Activated B cell treated with CpG ODN at 0.5 μM for 24 hours (primary cell): ENCODE data around the gene PRKACB. TPM values are rescaled to one million over a fixed set of nuclear protein-coding genes. Genes with fewer than 3 reads are reported as not detected.

Experiments used
- ATAC-seq: fragments of 200-7000 bp; cut with Tn5 transposase; one replicate; pipeline ENCODE4 v1.10.0; 2021; ENCODE audit warnings: low read depth, mild to moderate bottlenecking, moderate library complexity
- CTCF ChIA-PET: fragments of 350-600 bp; sonication (Branson Sonifier 250); formaldehyde crosslinking; loops from one replicate; lab custom pipeline; 2021; ENCODE audit warnings: antibody characterized with exemption; lab: Charles Lee
- POLR2A ChIA-PET: fragments of 350-600 bp; sonication (Branson Sonifier 250); formaldehyde crosslinking; loops from one replicate; lab custom pipeline; 2021; ENCODE audit warnings: antibody characterized with exemption; lab: Charles Lee
- DNase-seq: peaks from one replicate; pipeline ENCODE4 v3.0.0; 2022
- H3K27ac Mint-ChIP-seq: one replicate; pipeline ENCODE4 v1.8.0; 2020; ENCODE audit warnings: mixed read lengths
- H3K27me3 Mint-ChIP-seq: one replicate; pipeline ENCODE4 v1.8.0; 2021; ENCODE audit warnings: mixed read lengths
- H3K36me3 Mint-ChIP-seq: one replicate; pipeline ENCODE4 v1.8.0; 2021; ENCODE audit warnings: low read depth, mixed read lengths
- H3K4me1 Mint-ChIP-seq: one replicate; pipeline ENCODE4 v1.8.0; 2021; ENCODE audit warnings: mixed read lengths
- H3K4me3 Mint-ChIP-seq: one replicate; pipeline ENCODE4 v1.8.0; 2020; ENCODE audit warnings: mild to moderate bottlenecking, mixed read lengths
- H3K9me3 Mint-ChIP-seq: one replicate; pipeline ENCODE4 v1.8.0; 2020; ENCODE audit warnings: mixed read lengths
- intact Hi-C: fragments of 100-400 bp; cut with micrococcal nuclease; formaldehyde crosslinking; loops from one replicate; pipeline ENCODE4 v1.15.1; 2024
- total RNA-seq: library from RNA; stranded (reverse); gene quantifications from 2 replicates; pipeline ENCODE4 v1.2.3, GENCODE V29; 2022
- TF ChIP-seq, protein P1 (sequence below): fragments of 200-600 bp; IDR thresholded peaks from one replicate; pipeline ENCODE4 v1.8.0; 2022; ENCODE audit warnings: antibody characterized with exemption, mild to moderate bottlenecking

Gene PRKACB
- total RNA-seq, 1 donor from 2014 or later: 33.0 TPM

DNA sequence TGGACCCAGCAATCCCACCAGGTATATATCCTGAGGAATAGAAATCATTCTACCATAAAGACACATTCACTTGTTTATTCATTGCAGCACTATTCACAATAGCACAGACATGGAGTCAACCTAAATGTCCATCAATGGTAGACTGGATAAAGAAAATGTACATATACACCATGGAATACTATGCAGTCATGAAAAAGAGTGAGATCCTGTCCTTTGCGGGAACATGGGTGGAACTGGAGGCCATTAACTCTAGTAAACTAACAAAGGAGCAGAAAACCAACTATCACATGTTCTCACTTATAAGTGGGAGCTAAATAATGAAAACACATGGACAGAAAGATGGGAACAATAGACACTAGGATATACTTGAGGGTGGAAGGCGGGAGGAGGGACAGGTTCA, 36.1 kb upstream of the PRKACB start:
- DNase-seq (no peak), ATAC-seq (no peak)
- Mint-ChIP-seq H3K4me1 (no peaks in the 10 kb centered on the region), H3K36me3 (no peaks in the 10 kb centered on the region), H3K9me3 (peaks cover 5% of the 10 kb centered on the region), H3K27me3 (no peaks in the 10 kb centered on the region), H3K27ac (no peak overlapping the region), H3K4me3 (no peak overlapping the region)
- intact Hi-C loops: loop anchor here (2.0 kb wide), 1 partner anchor 17 kb away; no protein-coding TSS in a partner anchor
- CTCF ChIA-PET: no interaction called here
- TF ChIP-seq, protein P1, sequence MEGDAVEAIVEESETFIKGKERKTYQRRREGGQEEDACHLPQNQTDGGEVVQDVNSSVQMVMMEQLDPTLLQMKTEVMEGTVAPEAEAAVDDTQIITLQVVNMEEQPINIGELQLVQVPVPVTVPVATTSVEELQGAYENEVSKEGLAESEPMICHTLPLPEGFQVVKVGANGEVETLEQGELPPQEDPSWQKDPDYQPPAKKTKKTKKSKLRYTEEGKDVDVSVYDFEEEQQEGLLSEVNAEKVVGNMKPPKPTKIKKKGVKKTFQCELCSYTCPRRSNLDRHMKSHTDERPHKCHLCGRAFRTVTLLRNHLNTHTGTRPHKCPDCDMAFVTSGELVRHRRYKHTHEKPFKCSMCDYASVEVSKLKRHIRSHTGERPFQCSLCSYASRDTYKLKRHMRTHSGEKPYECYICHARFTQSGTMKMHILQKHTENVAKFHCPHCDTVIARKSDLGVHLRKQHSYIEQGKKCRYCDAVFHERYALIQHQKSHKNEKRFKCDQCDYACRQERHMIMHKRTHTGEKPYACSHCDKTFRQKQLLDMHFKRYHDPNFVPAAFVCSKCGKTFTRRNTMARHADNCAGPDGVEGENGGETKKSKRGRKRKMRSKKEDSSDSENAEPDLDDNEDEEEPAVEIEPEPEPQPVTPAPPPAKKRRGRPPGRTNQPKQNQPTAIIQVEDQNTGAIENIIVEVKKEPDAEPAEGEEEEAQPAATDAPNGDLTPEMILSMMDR: no peak
- POLR2A ChIA-PET: no interaction called here

DNA sequence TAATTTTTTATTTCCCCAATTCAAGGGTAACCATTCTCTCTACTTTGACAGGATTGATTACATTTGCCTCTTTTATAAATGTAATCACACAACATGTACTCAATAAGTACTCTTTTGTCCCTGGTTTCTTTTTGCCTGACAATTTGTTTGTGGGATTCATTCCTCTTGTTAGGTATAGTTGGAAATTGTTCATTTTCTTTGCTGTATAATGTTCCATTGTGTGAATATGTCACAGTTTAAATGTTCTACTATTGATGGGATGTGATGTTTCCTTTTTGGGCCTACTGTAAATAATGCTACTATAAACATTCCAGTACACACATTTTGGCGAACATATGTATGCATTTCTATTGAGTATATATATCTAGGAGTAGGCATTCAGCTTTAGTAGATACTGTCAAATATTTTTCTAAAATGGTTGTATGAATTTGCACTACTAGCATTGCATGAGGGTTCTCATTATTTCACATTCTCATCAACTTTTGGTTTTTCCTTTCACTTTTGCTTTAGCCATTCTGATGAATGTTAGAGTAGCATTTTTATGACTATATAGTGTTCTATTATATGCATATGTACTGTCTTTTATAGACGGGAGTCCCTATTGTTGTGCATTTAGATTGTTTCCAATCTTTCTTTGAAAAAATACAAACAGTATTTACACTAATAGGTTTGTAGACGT, 35.0 kb upstream of the PRKACB start:
- Mint-ChIP-seq H3K4me3 (no peak overlapping the region), H3K9me3 (peaks cover 5% of the 10 kb centered on the region), H3K27ac (no peak overlapping the region), H3K4me1 (no peaks in the 10 kb centered on the region), H3K36me3 (no peaks in the 10 kb centered on the region), H3K27me3 (no peaks in the 10 kb centered on the region)
- TF ChIP-seq, protein P1: no peak
- DNase-seq: no peak
- no peak for ATAC-seq
- CTCF ChIA-PET: no interaction called here
- intact Hi-C loops: no loop called here
- POLR2A ChIA-PET: interaction anchor here (0.6 kb wide), 1 partner anchor 16 kb away, joined by 5 read pairs; no protein-coding TSS in a partner anchor

- ATAC-seq (no peak), DNase-seq (no peak)
- ChIA-PET POLR2A (no interaction called here), CTCF (no interaction called here)
- Mint-ChIP-seq H3K27me3 (no peaks in the 10 kb centered on the region), H3K4me3 (no peak overlapping the region), H3K27ac (no peak overlapping the region), H3K36me3 (no peaks in the 10 kb centered on the region), H3K9me3 (peaks cover 5% of the 10 kb centered on the region), H3K4me1 (no peaks in the 10 kb centered on the region)
- TF ChIP-seq, protein P1: no peak
- intact Hi-C loops: no loop called here
Observed at GRCh38 chr1:84110629-84111028, 33.4 kb upstream of the PRKACB start.

- DNase-seq (no peak), ATAC-seq (no peak)
- Mint-ChIP-seq H3K4me1 (peaks cover 8% of the 10 kb centered on the region), H3K36me3 (no peaks in the 10 kb centered on the region), H3K4me3 (no peak overlapping the region), H3K27me3 (no peaks in the 10 kb centered on the region), H3K27ac (no peak overlapping the region), H3K9me3 (no peaks in the 10 kb centered on the region)
- intact Hi-C loops: no loop called here
- TF ChIP-seq, protein P1: no peak
- ChIA-PET CTCF (interaction anchor here (0.8 kb wide), 1 partner anchor 498 kb away, joined by 3 read pairs; no protein-coding TSS in a partner anchor), POLR2A (no interaction called here)
Observed at GRCh38 chr1:84116558-84116957, 27.5 kb upstream of the PRKACB start.

DNA sequence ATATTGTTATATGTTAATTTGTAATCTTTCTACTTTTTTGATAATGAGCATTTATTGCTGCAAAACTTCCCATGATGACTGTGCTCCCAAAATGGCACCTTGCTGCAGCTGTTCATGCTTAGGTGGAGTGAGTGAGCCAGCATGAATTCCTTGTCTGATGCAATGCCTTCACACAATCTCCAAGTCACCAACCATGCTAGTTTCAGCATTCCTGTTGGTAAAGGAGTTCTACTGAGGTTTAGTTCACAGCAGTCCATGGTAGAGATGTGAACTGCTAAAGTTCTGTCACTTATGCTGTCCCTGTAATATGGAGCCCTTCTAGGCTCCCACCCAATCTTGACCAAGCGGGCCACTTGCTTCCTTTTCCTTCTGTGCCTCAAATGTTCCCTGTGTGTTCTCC, 26.2 kb upstream of the PRKACB start:
- DNase-seq (no peak), ATAC-seq (no peak)
- Mint-ChIP-seq H3K4me1 (peaks cover 8% of the 10 kb centered on the region), H3K9me3 (no peaks in the 10 kb centered on the region), H3K27ac (no peak overlapping the region), H3K36me3 (no peaks in the 10 kb centered on the region), H3K27me3 (no peaks in the 10 kb centered on the region), H3K4me3 (no peak overlapping the region)
- TF ChIP-seq, protein P1: no peak
- ChIA-PET POLR2A (no interaction called here), CTCF (interaction anchor here (1.6 kb wide), 1 partner anchor 211 kb away, joined by 3 read pairs; no protein-coding TSS in a partner anchor)
- intact Hi-C loops: no loop called here
